HEK293 (cell line): Measurements from ENCODE around the gene PDIA3.

ENCODE experiments used
- CTCF ChIA-PET: fragments of 350-600 bp; formaldehyde crosslinking; extraction: SDS; loops from one replicate; lab custom pipeline; 2021; ENCODE audit warnings: antibody characterized with exemption; lab: Yijun Ruan, JAX
- POLR2A ChIA-PET: fragments of 300-600 bp; formaldehyde crosslinking; extraction: SDS; loops from one replicate; lab custom pipeline; 2020; ENCODE audit warnings: antibody characterized with exemption, inconsistent platforms; lab: Yijun Ruan, JAX
- H3K27ac ChIP-seq: fragments of 200-500 bp; sonication (Bioruptor generic); 2 replicates; pipeline ENCODE4 v1.5.1; 2014; ENCODE audit warnings: low read depth, low read length, control low read depth, inconsistent platforms; ENCODE audit errors: extremely low read depth
- H3K36me3 ChIP-seq, 2 experiments: fragments of 200-500 bp in 1 of 2; sonication (Bioruptor generic) in 1 of 2; 1 replicate in 1 of 2; 2 replicates in 1 of 2; pipeline ENCODE4 v1.5.1; 2014 to 2017; ENCODE audit warnings: inconsistent platforms in 2 of 2, low read length in 2 of 2; ENCODE audit not compliant: control insufficient read depth in 2 of 2, insufficient read depth in 1 of 2
- H3K4me1 ChIP-seq: fragments of 200-500 bp; sonication (Bioruptor generic); 2 replicates; pipeline ENCODE4 v1.5.1; 2014; ENCODE audit warnings: mild to moderate bottlenecking, low read length, inconsistent platforms; ENCODE audit not compliant: control insufficient read depth, insufficient read depth
- H3K4me3 ChIP-seq: 2 replicates; pipeline ENCODE4 v1.5.1; 2011; ENCODE audit warnings: low read depth, mild to moderate bottlenecking, control low read depth, low read length, moderate library complexity
- H3K9me3 ChIP-seq: fragments of 200-500 bp; sonication (Bioruptor generic); 2 replicates; pipeline ENCODE4 v1.5.1; 2014; ENCODE audit warnings: low read depth, low read length, inconsistent platforms; ENCODE audit not compliant: control insufficient read depth, insufficient read depth
- EGR2 ChIP-seq: fragments of 450-650 bp; formaldehyde crosslinking; IDR thresholded peaks from 2 replicates; pipeline ENCODE4 v1.5.1; 2016; ENCODE audit warnings: low read depth, missing biosample characterization, missing genetic modification characterization
- FEZF1 ChIP-seq: fragments of 450-650 bp; formaldehyde crosslinking; IDR thresholded peaks from 2 replicates; pipeline ENCODE4 v1.5.1; 2016; ENCODE audit warnings: missing biosample characterization, missing genetic modification characterization
- GFI1B ChIP-seq: fragments of 450-650 bp; formaldehyde crosslinking; IDR thresholded peaks from 2 replicates; pipeline ENCODE4 v1.5.1; 2016; ENCODE audit warnings: missing biosample characterization, missing genetic modification characterization
- KLF8 ChIP-seq: fragments of 450-650 bp; formaldehyde crosslinking; IDR thresholded peaks from 2 replicates; pipeline ENCODE4 v1.5.1; 2016; ENCODE audit warnings: missing biosample characterization, missing genetic modification characterization
- OVOL3 ChIP-seq: fragments of 450-650 bp; formaldehyde crosslinking; IDR thresholded peaks from 2 replicates; pipeline ENCODE4 v1.5.1; 2016; ENCODE audit warnings: missing biosample characterization, missing genetic modification characterization
- PATZ1 ChIP-seq: fragments of 450-650 bp; formaldehyde crosslinking; IDR thresholded peaks from 2 replicates; pipeline ENCODE4 v1.5.1; 2016; ENCODE audit warnings: missing biosample characterization, missing genetic modification characterization
- SP2 ChIP-seq: fragments of 450-650 bp; formaldehyde crosslinking; IDR thresholded peaks from 2 replicates; pipeline ENCODE4 v1.5.1; 2016; ENCODE audit warnings: missing biosample characterization, missing genetic modification characterization
- SP3 ChIP-seq: fragments of 450-650 bp; formaldehyde crosslinking; IDR thresholded peaks from 2 replicates; pipeline ENCODE4 v1.5.1; 2016; ENCODE audit warnings: missing biosample characterization, missing genetic modification characterization
- SP7 ChIP-seq: fragments of 450-650 bp; formaldehyde crosslinking; IDR thresholded peaks from 2 replicates; pipeline ENCODE4 v1.5.1; 2016; ENCODE audit warnings: missing biosample characterization, missing genetic modification characterization
- ZBTB21 ChIP-seq: fragments of 450-650 bp; formaldehyde crosslinking; IDR thresholded peaks from 2 replicates; pipeline ENCODE4 v1.5.1; 2017; ENCODE audit warnings: missing biosample characterization, missing genetic modification characterization
- ZNF335 ChIP-seq: fragments of 450-650 bp; formaldehyde crosslinking; conservative IDR thresholded peaks from 2 replicates; pipeline ENCODE4 v1.5.1; 2016; ENCODE audit warnings: missing biosample characterization, missing genetic modification characterization
- ZNF366 ChIP-seq: fragments of 450-650 bp; formaldehyde crosslinking; conservative IDR thresholded peaks from 2 replicates; pipeline ENCODE4 v1.5.1; 2016; ENCODE audit warnings: missing biosample characterization, missing genetic modification characterization
- ZNF449 ChIP-seq: fragments of 450-650 bp; formaldehyde crosslinking; IDR thresholded peaks from 2 replicates; pipeline ENCODE4 v1.5.1; 2017; ENCODE audit warnings: missing biosample characterization, mild to moderate bottlenecking, missing genetic modification characterization, moderate library complexity
- ZNF501 ChIP-seq: fragments of 450-650 bp; formaldehyde crosslinking; IDR thresholded peaks from 2 replicates; pipeline ENCODE4 v1.5.1; 2016; ENCODE audit warnings: missing biosample characterization, missing genetic modification characterization
- ZNF560 ChIP-seq: fragments of 450-650 bp; formaldehyde crosslinking; IDR thresholded peaks from 2 replicates; pipeline ENCODE4 v1.5.1; 2017; ENCODE audit warnings: missing biosample characterization, missing genetic modification characterization, borderline replicate concordance
- ZNF600 ChIP-seq: fragments of 450-650 bp; formaldehyde crosslinking; IDR thresholded peaks from 2 replicates; pipeline ENCODE4 v1.5.1; 2016; ENCODE audit warnings: missing biosample characterization, missing genetic modification characterization
- ZNF701 ChIP-seq: fragments of 450-650 bp; formaldehyde crosslinking; IDR thresholded peaks from 2 replicates; pipeline ENCODE4 v1.5.1; 2016; ENCODE audit warnings: missing biosample characterization, missing genetic modification characterization
- ZNF768 ChIP-seq: fragments of 450-650 bp; formaldehyde crosslinking; IDR thresholded peaks from 2 replicates; pipeline ENCODE4 v1.5.1; 2018; ENCODE audit warnings: missing biosample characterization, mild to moderate bottlenecking, missing genetic modification characterization
- ZSCAN18 ChIP-seq: fragments of 450-650 bp; formaldehyde crosslinking; IDR thresholded peaks from 2 replicates; pipeline ENCODE4 v1.5.1; 2016; ENCODE audit warnings: missing biosample characterization, missing genetic modification characterization
- TF ChIP-seq, protein P1 (sequence below): fragments of 450-650 bp; formaldehyde crosslinking; conservative IDR thresholded peaks from 2 replicates; pipeline ENCODE4 v1.5.1; 2016; ENCODE audit warnings: low read depth, missing biosample characterization, missing genetic modification characterization
- TF ChIP-seq, protein P2 (sequence below): fragments of 450-650 bp; formaldehyde crosslinking; IDR thresholded peaks from 2 replicates; pipeline ENCODE4 v1.5.1; 2016; ENCODE audit warnings: missing biosample characterization, missing genetic modification characterization
- TF ChIP-seq, protein P3 (sequence below): fragments of 450-650 bp; formaldehyde crosslinking; IDR thresholded peaks from 2 replicates; pipeline ENCODE4 v1.5.1; 2017; ENCODE audit warnings: missing biosample characterization, missing genetic modification characterization
- TF ChIP-seq, protein P4 (sequence below): fragments of 450-650 bp; formaldehyde crosslinking; IDR thresholded peaks from 2 replicates; pipeline ENCODE4 v1.5.1; 2016; ENCODE audit warnings: missing biosample characterization, missing genetic modification characterization, borderline replicate concordance

The PDIA3 gene

DNA sequence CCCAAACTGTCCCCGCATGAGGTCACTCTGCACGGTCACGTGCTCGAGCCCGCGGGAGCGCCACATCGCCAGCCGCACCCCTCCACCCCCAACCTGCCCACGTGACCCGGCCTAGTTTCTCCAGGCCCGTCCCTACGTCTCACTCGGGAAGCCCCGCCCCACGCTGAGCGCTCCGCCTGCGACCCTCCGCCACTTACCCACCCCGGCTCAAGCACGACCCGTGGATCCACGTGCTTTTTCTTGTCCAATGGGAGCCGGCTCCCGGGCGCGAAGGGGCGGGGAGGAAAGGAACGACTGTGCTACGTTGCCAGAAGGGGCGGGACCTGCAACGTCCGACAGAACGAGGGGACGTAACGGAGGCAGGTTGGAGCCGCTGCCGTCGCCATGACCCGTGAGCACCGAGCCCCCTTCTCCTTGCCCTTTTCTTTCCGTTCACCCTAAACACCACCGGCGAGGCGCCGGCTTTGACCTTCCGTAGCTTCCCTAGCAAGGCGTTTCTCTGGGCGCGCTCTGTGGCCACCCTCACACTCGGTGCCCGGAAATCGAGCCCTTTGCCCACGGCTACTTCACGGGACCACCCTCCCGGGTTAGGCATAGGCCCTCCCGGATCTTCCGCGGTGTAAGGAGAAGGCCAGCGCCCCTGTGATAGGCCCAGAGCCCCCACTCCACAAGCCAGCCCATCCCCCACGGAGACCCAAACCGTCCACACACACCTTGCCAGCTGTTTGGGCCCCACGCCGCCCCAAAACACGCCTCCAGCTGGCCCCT, 45.9 kb downstream of the PDIA3 start, which contains the start of gene SERF2:
TSS of gene SERF2 (plus strand) at position 328 of the 768 bp plus-strand sequence. CDS start at position 385, 57 bp downstream.
- Histone ChIP-seq H3K9me3 (no peaks in the 10 kb centered on the region), H3K4me3 (peak within 1 kb of the TSS; percentile 97), H3K4me1 (no peaks in the 10 kb centered on the region), H3K27ac (peak within 1 kb of the TSS; percentile 60; the same call in 1 of the 2 replicates), H3K36me3 (peaks cover 0 to 43% of the 10 kb centered on the region in 2 experiments; a peak in 1 of 3 replicates)
- POLR2A ChIA-PET: interaction anchor here (0.7 to 2.0 kb wide), 2 partner anchors 15 to 33 kb away, joined by 3 to 12 read pairs; partner anchors contain the start of gene MFAP1
- CTCF ChIA-PET: interaction anchor here (0.5 to 1.4 kb wide), 3 partner anchors 15 to 486 kb away, joined by 3 to 4 read pairs (median 4); partner anchors contain the start of gene ELL3
- TF ChIP-seq, protein P1, sequence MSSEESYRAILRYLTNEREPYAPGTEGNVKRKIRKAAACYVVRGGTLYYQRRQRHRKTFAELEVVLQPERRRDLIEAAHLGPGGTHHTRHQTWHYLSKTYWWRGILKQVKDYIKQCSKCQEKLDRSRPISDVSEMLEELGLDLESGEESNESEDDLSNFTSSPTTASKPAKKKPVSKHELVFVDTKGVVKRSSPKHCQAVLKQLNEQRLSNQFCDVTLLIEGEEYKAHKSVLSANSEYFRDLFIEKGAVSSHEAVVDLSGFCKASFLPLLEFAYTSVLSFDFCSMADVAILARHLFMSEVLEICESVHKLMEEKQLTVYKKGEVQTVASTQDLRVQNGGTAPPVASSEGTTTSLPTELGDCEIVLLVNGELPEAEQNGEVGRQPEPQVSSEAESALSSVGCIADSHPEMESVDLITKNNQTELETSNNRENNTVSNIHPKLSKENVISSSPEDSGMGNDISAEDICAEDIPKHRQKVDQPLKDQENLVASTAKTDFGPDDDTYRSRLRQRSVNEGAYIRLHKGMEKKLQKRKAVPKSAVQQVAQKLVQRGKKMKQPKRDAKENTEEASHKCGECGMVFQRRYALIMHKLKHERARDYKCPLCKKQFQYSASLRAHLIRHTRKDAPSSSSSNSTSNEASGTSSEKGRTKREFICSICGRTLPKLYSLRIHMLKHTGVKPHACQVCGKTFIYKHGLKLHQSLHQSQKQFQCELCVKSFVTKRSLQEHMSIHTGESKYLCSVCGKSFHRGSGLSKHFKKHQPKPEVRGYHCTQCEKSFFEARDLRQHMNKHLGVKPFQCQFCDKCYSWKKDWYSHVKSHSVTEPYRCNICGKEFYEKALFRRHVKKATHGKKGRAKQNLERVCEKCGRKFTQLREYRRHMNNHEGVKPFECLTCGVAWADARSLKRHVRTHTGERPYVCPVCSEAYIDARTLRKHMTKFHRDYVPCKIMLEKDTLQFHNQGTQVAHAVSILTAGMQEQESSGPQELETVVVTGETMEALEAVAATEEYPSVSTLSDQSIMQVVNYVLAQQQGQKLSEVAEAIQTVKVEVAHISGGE (tag by site-specific recombination): 0 out of 2 replicates have a peak, but pooled peaks have one; percentile 9
- TF ChIP-seq ZNF560 (tag by site-specific recombination) (no peak), EGR2 (peak; percentile 66), SP7 (peak; percentile 19; the same call in 1 of the 2 replicates), ZNF701 (no peak), ZBTB21 (tag by site-specific recombination) (peak; percentile 42; the same call in 1 of the 2 replicates), PATZ1 (tag by site-specific recombination) (peak; percentile 90), SP2 (tag by site-specific recombination) (peak; percentile 96), ZNF335 (peak; percentile 89), OVOL3 (tag by site-specific recombination) (0 out of 2 replicates have a peak, but pooled peaks have one; percentile 32), KLF8 (peak; percentile 64), ZNF366 (peak; percentile 26; the same call in 1 of the 2 replicates), ZSCAN18 (no peak), ZNF768 (tag by site-specific recombination) (no peak), ZNF449 (tag by site-specific recombination) (no peak), ZNF501 (peak; percentile 54; the same call in 1 of the 2 replicates), SP3 (tag by site-specific recombination) (peak; percentile 80), GFI1B (tag by site-specific recombination) (no peak), ZNF600 (tag by site-specific recombination) (peak; percentile 75), FEZF1 (no peak)
- TF ChIP-seq, protein P2, sequence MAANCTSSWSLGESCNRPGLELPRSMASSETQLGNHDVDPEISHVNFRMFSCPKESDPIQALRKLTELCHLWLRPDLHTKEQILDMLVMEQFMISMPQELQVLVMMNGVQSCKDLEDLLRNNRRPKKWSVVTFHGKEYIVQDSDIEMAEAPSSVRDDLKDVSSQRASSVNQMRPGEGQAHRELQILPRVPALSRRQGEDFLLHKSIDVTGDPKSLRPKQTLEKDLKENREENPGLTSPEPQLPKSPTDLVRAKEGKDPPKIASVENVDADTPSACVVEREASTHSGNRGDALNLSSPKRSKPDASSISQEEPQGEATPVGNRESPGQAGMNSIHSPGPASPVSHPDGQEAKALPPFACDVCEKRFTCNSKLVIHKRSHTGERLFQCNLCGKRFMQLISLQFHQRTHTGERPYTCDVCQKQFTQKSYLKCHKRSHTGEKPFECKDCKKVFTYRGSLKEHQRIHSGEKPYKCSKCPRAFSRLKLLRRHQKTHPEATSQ: 0 out of 2 replicates have a peak, but pooled peaks have one; percentile 18
- TF ChIP-seq, protein P3, sequence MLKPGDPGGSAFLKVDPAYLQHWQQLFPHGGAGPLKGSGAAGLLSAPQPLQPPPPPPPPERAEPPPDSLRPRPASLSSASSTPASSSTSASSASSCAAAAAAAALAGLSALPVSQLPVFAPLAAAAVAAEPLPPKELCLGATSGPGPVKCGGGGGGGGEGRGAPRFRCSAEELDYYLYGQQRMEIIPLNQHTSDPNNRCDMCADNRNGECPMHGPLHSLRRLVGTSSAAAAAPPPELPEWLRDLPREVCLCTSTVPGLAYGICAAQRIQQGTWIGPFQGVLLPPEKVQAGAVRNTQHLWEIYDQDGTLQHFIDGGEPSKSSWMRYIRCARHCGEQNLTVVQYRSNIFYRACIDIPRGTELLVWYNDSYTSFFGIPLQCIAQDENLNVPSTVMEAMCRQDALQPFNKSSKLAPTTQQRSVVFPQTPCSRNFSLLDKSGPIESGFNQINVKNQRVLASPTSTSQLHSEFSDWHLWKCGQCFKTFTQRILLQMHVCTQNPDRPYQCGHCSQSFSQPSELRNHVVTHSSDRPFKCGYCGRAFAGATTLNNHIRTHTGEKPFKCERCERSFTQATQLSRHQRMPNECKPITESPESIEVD (tag by site-specific recombination): no peak
- TF ChIP-seq, protein P4, sequence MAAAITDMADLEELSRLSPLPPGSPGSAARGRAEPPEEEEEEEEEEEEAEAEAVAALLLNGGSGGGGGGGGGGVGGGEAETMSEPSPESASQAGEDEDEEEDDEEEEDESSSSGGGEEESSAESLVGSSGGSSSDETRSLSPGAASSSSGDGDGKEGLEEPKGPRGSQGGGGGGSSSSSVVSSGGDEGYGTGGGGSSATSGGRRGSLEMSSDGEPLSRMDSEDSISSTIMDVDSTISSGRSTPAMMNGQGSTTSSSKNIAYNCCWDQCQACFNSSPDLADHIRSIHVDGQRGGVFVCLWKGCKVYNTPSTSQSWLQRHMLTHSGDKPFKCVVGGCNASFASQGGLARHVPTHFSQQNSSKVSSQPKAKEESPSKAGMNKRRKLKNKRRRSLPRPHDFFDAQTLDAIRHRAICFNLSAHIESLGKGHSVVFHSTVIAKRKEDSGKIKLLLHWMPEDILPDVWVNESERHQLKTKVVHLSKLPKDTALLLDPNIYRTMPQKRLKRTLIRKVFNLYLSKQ (tag by site-specific recombination): no peak
